Heart right ventricle (tissue), 16 donors: Measurements from ENCODE around the gene SMIM35. TPM values are rescaled to one million over a fixed set of nuclear protein-coding genes. Genes with fewer than 3 reads are reported as not detected.

Experiments used
- ATAC-seq, 8 donors: fragments of 200-7000 bp; cut with Tn5 transposase; one replicate each; pipeline ENCODE4 v1.9.1; 2020; ENCODE audit warnings: mild to moderate bottlenecking in 8 of 8, moderate library complexity in 8 of 8, moderate number of reproducible peaks in 1 of 8
- DNase-seq, 2 donors: peaks; one replicate each; pipeline ENCODE4 v3.0.0-alpha.2; 2020
- H3K27ac ChIP-seq, 10 donors: fragments of 200-600 bp; sonication (generic) in 2 of 10; one replicate each; pipeline versions ENCODE4 v1.5.0 to v1.8.0; 2020 to 2022; ENCODE audit warnings: mild to moderate bottlenecking in 3 of 10
- H3K27me3 ChIP-seq, 7 donors: fragments of 200-600 bp; one replicate each; pipeline ENCODE4 v1.8.0; 2021 to 2022; ENCODE audit warnings: mild to moderate bottlenecking in 2 of 7
- H3K36me3 ChIP-seq, 9 donors: fragments of 200-600 bp; sonication (generic) in 1 of 9; one replicate each; pipeline versions ENCODE4 v1.5.0 to v1.8.0; 2020 to 2022; ENCODE audit warnings: mild to moderate bottlenecking in 2 of 9
- H3K4me1 ChIP-seq, 9 donors: fragments of 200-600 bp; sonication (generic) in 1 of 9; one replicate each; pipeline versions ENCODE4 v1.5.0 to v1.8.0; 2020 to 2022; ENCODE audit warnings: mild to moderate bottlenecking in 4 of 9
- H3K4me3 ChIP-seq, 10 donors: fragments of 200-600 bp; sonication (generic) in 2 of 10; one replicate each; pipeline versions ENCODE4 v1.5.0 to v1.8.0; 2020 to 2022; ENCODE audit warnings: mild to moderate bottlenecking in 7 of 10, moderate library complexity in 2 of 10
- H3K9me3 ChIP-seq, 11 donors: fragments of 200-600 bp in 10 of 11; sonication (generic) in 2 of 11; one replicate each; pipeline versions ENCODE4 v1.5.0 to v1.8.0; 2013 to 2022; ENCODE audit warnings: mild to moderate bottlenecking in 2 of 11, control low read depth in 1 of 11, moderate library complexity in 1 of 11
- WGBS, 2 donors: extraction: QIAGEN DNeasy Blood & Tissue Kit; methylation state at CpG; one replicate each; pipeline ENCODE4 v1.1.7; 2013; ENCODE audit warnings: inconsistent platforms in 1 of 2; 5-methylcytosine and 5-hydroxymethylcytosine counted together
- intact Hi-C, 10 donors: fragments of 100-400 bp; cut with DNase I; formaldehyde crosslinking; loops; one replicate each; pipeline versions ENCODE4 v1.11.1 to v1.14.2; 2022
- polyA plus RNA-seq, 2 donors: library from polyadenylated mRNA; stranded (reverse); fragments of 200-250 nt; gene quantifications; one replicate each; pipeline ENCODE4 v1.2.3, GENCODE V29; 2013
- total RNA-seq, 10 donors: library from RNA; stranded (reverse); fragmentation: NEBNext Ultra II Directional in 3 of 10; extraction: Animal tissue kit (Norgen Biotek cat#: 25700) in 3 of 10; gene quantifications; one replicate each; pipeline versions ENCODE4 v1.2.1 to v1.2.4, GENCODE V29; 2021 to 2023
- TF ChIP-seq, protein P1 (sequence below), 9 donors: fragments of 200-600 bp; sonication (generic) in 2 of 9; IDR thresholded peaks; one replicate each; pipeline versions ENCODE4 v1.5.0 to v1.8.0; 2021 to 2022; ENCODE audit warnings: antibody characterized with exemption in 9 of 9, mild to moderate bottlenecking in 5 of 9, moderate library complexity in 1 of 9
- donor health status: Arrhythmogenic right ventricular cardiomyopathy.
- donor health status: ischemic (EF 13 %, LVEDD 7.1; RV severe dilation, severe dysfunction).
- donor health status: healthy with polysubstance abuse.
- donor health status: DM: no; HTN: yes; CAD: no.
- donor health status: DM: no; HTN: no; CAD: no.
- donor health status: ischemic (EF 25% LVEDD 6.9; RV normal size, moderate dysfunction).
- donor health status: ischemic (EF 25% LVEDD 5.7; RV mildly dilated, moderate dysfunction).
- donor health status: healthy.
- donor health status: DM: yes; HTN: yes; CAD: no.
- donor health status: Ischemic cardiomyopathy.
- donor health status: ischemic (EF 35%, LVEDD 5.7; RV mildly dilated, moderate dysfunction).
- donor health status: nonischemic (EF 11% LVEDD 7.7; RV severe dilation, severe dysfunction).
- donor health status: DM: yes; HTN: yes; CAD: no.
- donor health status: PGD.
- donor health status: ischemic (EF 29% LVEDD 5.4; RV normal size, mild dysfunction).
- donor health status: nonischemic (EF 23%, LVEDD 6.1; RV moderate dilation, normal function).

Gene SMIM35
- total and polyA plus RNA-seq, 12 donors = not detected

DNA sequence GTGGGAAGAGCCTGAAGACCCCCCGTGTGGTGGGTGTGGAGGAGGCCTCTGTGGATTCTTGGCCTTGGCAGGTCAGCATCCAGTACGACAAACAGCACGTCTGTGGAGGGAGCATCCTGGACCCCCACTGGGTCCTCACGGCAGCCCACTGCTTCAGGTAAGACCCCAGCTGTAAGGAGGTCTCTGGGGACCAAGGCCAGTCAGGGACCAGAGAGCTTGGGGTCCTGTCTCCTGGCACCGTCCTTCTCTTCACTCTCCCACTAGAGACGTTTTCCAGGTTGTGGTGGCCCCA, 24.9 kb upstream of the SMIM35 start:
- H3K27ac ChIP-seq = no peak overlapping the region
- no peaks in the 10 kb centered on the region for H3K27me3 ChIP-seq
- ATAC-seq (no peak), DNase-seq (no peak)
- H3K36me3 ChIP-seq = no peaks in the 10 kb centered on the region
- H3K4me1 ChIP-seq = peaks cover 0 to 14% (median 12%) of the 10 kb centered on the region in 9 donors
- TF ChIP-seq, protein P1, sequence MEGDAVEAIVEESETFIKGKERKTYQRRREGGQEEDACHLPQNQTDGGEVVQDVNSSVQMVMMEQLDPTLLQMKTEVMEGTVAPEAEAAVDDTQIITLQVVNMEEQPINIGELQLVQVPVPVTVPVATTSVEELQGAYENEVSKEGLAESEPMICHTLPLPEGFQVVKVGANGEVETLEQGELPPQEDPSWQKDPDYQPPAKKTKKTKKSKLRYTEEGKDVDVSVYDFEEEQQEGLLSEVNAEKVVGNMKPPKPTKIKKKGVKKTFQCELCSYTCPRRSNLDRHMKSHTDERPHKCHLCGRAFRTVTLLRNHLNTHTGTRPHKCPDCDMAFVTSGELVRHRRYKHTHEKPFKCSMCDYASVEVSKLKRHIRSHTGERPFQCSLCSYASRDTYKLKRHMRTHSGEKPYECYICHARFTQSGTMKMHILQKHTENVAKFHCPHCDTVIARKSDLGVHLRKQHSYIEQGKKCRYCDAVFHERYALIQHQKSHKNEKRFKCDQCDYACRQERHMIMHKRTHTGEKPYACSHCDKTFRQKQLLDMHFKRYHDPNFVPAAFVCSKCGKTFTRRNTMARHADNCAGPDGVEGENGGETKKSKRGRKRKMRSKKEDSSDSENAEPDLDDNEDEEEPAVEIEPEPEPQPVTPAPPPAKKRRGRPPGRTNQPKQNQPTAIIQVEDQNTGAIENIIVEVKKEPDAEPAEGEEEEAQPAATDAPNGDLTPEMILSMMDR (IDR thresholded peaks at IDR 0.05) = no peak
- intact Hi-C loops = no loop called here
- WGBS, 2 donors = 85 to 92% methylated on average over 6 of the region's 6 CpGs
- H3K4me3 ChIP-seq = no peak overlapping the region
- no peaks in the 10 kb centered on the region for H3K9me3 ChIP-seq

DNA sequence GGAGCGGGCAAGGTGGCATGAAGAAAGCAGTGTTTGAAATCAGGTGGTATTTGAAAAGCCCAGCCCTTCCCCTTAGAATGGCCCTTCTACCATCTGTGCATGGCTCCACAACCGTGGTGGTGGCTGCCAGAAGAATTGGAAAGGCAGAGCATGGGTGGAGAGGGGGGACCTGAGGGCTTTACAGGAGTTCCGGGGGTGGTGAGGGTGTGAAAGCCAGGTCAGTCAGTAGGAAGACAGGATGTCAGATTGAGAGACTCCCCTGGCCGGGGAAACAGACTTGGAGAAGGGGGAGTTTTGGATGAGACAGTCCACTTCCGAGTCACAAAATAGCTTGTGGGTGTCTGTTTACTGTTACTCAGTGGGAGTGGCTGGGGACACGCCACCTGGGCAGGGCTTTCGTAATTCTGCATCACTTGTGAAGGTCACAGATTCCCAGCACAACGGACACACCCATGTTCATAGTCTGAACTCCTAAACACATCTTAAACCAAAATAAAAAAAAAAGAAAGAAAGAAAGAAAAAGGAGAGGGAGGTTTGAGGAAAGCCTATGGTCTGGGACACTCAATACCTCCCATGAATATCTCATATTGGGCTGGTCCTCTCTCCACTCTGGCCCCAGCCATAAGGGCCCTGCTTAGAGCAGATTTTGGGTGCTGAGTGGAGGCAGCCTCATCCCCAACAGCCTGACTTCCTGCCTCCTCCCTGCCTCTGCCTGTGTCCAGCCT, 24.4 kb upstream of the SMIM35 start:
- H3K36me3 ChIP-seq = no peaks in the 10 kb centered on the region
- 67 to 77% methylated on average over 8 of the region's 8 CpGs for WGBS, 2 donors
- DNase-seq (no peak), ATAC-seq (peak in 1 of 8 donors; percentile 17)
- no peaks in the 10 kb centered on the region for H3K27me3 ChIP-seq
- no peaks in the 10 kb centered on the region for H3K9me3 ChIP-seq
- TF ChIP-seq, protein P1 (IDR thresholded peaks at IDR 0.05) = no peak
- H3K27ac ChIP-seq = no peak overlapping the region
- peaks cover 0 to 14% (median 12%) of the 10 kb centered on the region in 9 donors for H3K4me1 ChIP-seq
- intact Hi-C loops = no loop called here
- H3K4me3 ChIP-seq = no peak overlapping the region

DNA sequence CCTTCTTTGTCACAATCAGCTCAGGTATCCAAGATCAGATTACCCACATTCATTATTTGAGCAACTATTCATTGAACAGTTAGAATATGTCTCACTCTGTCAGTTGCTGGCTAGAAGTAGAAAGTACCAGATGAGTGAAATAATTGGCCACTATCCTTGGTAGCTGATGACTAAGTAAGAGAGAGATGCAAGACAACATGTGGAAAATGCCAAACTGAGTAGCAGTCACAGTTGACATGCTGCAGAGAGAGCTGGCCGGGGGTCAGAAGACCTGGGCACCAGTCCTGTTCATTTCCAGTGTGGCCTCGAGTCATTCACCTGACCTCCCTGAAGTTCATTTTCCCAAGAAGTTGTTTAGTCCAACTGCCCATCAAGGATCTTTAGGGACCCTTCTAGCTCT, 22.5 kb upstream of the SMIM35 start:
- Histone ChIP-seq H3K9me3 (no peaks in the 10 kb centered on the region), H3K27me3 (no peaks in the 10 kb centered on the region), H3K36me3 (no peaks in the 10 kb centered on the region), H3K4me3 (no peak overlapping the region), H3K4me1 (peaks cover 0 to 14% (median 12%) of the 10 kb centered on the region in 9 donors), H3K27ac (peak overlapping the region in 8 of 10 donors; percentile 21 to 76 (median 52))
- TF ChIP-seq, protein P1 (IDR thresholded peaks at IDR 0.05) = no peak
- ATAC-seq (peak; percentile 62 to 91 (median 80)), DNase-seq (peak; percentile 43 to 52)
- intact Hi-C loops = no loop called here
- 39 to 43% methylated on average over 2 of the region's 2 CpGs for WGBS, 2 donors

DNA sequence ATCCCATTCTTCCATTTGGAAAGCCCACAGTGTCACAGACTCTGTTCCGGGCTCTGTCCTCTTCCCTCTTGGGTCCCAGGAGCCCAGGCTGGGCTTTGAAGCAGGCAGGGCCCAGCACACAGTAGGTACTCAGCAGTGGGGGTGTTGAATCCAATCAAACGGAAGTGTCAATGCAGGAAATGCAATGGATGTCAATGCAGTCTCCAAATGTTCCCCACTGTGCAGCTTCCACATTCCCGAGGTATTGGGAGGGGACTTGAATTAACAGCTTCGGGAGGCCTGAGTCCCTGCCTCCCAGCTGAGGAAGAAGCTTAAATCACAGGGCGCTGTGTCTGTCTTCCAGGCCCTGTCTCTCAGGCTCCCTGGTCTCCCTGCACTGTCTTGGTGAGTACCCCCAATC, 21.8 kb upstream of the SMIM35 start:
- H3K36me3 ChIP-seq = no peaks in the 10 kb centered on the region
- peak overlapping the region in 4 of 10 donors; percentile 27 to 76 (median 63) for H3K27ac ChIP-seq
- H3K4me1 ChIP-seq = peaks cover 0 to 14% (median 12%) of the 10 kb centered on the region in 9 donors
- ATAC-seq = no peak
- TF ChIP-seq, protein P1 (IDR thresholded peaks at IDR 0.05) = no peak
- no peak overlapping the region for H3K4me3 ChIP-seq
- intact Hi-C loops = no loop called here
- no peaks in the 10 kb centered on the region for H3K9me3 ChIP-seq
- no peak for DNase-seq
- H3K27me3 ChIP-seq = no peaks in the 10 kb centered on the region
- 75 to 77% methylated on average over 5 of the region's 5 CpGs for WGBS, 2 donors
